Activated naive CD4-positive, alpha-beta T cell treated with anti-CD3 and anti-CD28 coated beads for 36 hours (primary cell): ENCODE results near the gene TUBA4B. TPM values are rescaled to one million over a fixed set of nuclear protein-coding genes. Genes with fewer than 3 reads are reported as not detected.

Experiments
- CTCF ChIA-PET: fragments of 350-600 bp; sonication (Branson Sonifier 250); formaldehyde crosslinking; loops from one replicate; lab custom pipeline; 2021; ENCODE audit warnings: antibody characterized with exemption; lab: Charles Lee
- DNase-seq: peaks from one replicate; pipeline ENCODE4 v3.0.0-alpha.2; 2020
- H3K27ac Mint-ChIP-seq: one replicate; pipeline ENCODE4 v1.8.0; 2021; ENCODE audit warnings: mild to moderate bottlenecking, mixed read lengths
- H3K27me3 Mint-ChIP-seq: one replicate; pipeline ENCODE4 v1.8.0; 2021; ENCODE audit warnings: low read depth, mixed read lengths
- H3K36me3 Mint-ChIP-seq: one replicate; pipeline ENCODE4 v1.8.0; 2021; ENCODE audit warnings: low read depth, mixed read lengths
- H3K4me1 Mint-ChIP-seq: one replicate; pipeline ENCODE4 v1.8.0; 2021; ENCODE audit warnings: low read depth, mixed read lengths
- H3K4me3 Mint-ChIP-seq: one replicate; pipeline ENCODE4 v1.8.0; 2021; ENCODE audit warnings: mild to moderate bottlenecking, moderate library complexity, mixed read lengths
- H3K9me3 Mint-ChIP-seq: one replicate; pipeline ENCODE4 v1.8.0; 2021; ENCODE audit warnings: mixed read lengths
- intact Hi-C: fragments of 100-400 bp; cut with micrococcal nuclease; formaldehyde crosslinking; loops from one replicate; pipeline ENCODE4 v1.15.1; 2023
- total RNA-seq, 2 experiments: library from RNA; stranded (reverse); gene quantifications; one replicate each; pipeline ENCODE4 v1.2.3, GENCODE V29; 2021

Gene TUBA4B
- total RNA-seq, 2 experiments from 2014 or later = not detected

GRCh38 chr2:219210886-219211362 lies 42.1 kb upstream of the TUBA4B start:
- peaks cover 18% of the 10 kb centered on the region for H3K36me3 Mint-ChIP-seq
- H3K27me3 Mint-ChIP-seq = no peaks in the 10 kb centered on the region
- CTCF ChIA-PET = interaction anchor here (1.0 to 3.1 kb wide), 6 partner anchors 16 to 52 kb away, joined by 4 to 16 read pairs (median 8); partner anchors contain the start of genes ANKZF1, ATG9A, CNPPD1 and SLC23A3
- H3K4me3 Mint-ChIP-seq = no peak overlapping the region
- intact Hi-C loops = loop anchor here (1.0 kb wide), 2 partner anchors 40 to 51 kb away; partner anchors contain the start of gene NHEJ1
- DNase-seq = no peak
- H3K4me1 Mint-ChIP-seq = peaks cover 33% of the 10 kb centered on the region
- H3K9me3 Mint-ChIP-seq = no peaks in the 10 kb centered on the region
- H3K27ac Mint-ChIP-seq = peak overlapping the region; percentile 67

GRCh38 chr2:219213026-219213415 lies 40.0 kb upstream of the TUBA4B start:
- peaks cover 39% of the 10 kb centered on the region for H3K4me1 Mint-ChIP-seq
- intact Hi-C loops = no loop called here
- H3K27me3 Mint-ChIP-seq = no peaks in the 10 kb centered on the region
- no peak for DNase-seq
- no peak overlapping the region for H3K27ac Mint-ChIP-seq
- H3K36me3 Mint-ChIP-seq = peaks cover 19% of the 10 kb centered on the region
- no peak overlapping the region for H3K4me3 Mint-ChIP-seq
- CTCF ChIA-PET = interaction anchor here (1.0 to 3.1 kb wide), 3 partner anchors 42 to 82 kb away, joined by 4 to 16 read pairs (median 8); partner anchors contain the start of gene SLC23A3
- H3K9me3 Mint-ChIP-seq = no peaks in the 10 kb centered on the region

GRCh38 chr2:219213486-219214071 lies 39.5 kb upstream of the TUBA4B start:
- peaks cover 14% of the 10 kb centered on the region for H3K36me3 Mint-ChIP-seq
- H3K27me3 Mint-ChIP-seq = no peaks in the 10 kb centered on the region
- intact Hi-C loops = no loop called here
- H3K27ac Mint-ChIP-seq = no peak overlapping the region
- no peak for DNase-seq
- H3K9me3 Mint-ChIP-seq = no peaks in the 10 kb centered on the region
- H3K4me3 Mint-ChIP-seq = no peak overlapping the region
- CTCF ChIA-PET = interaction anchor here (1.0 to 3.1 kb wide), 3 partner anchors 43 to 81 kb away, joined by 4 to 16 read pairs (median 8); partner anchors contain the start of gene SLC23A3
- peaks cover 36% of the 10 kb centered on the region for H3K4me1 Mint-ChIP-seq

DNA sequence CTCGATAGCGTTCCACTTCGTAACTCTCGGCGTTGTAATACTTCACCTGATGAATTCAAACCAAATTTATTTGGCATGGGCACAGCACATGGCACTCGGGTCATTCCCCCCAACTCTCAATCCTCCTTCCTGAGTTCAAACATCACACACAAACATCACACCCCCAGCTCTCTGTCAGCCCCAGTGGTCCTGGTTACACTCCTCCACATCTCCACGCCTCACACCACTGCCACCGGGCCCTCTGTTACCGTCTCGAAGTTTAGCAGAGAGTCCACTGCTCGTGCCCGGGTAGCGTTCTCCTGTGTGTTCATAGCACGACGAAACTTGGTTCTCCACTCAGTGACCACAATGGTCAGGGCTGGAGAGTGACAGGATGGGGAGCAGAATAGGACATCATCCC lies 38.9 kb upstream of the TUBA4B start:
- no peaks in the 10 kb centered on the region for H3K9me3 Mint-ChIP-seq
- DNase-seq = no peak
- peaks cover 33% of the 10 kb centered on the region for H3K4me1 Mint-ChIP-seq
- H3K4me3 Mint-ChIP-seq = no peak overlapping the region
- no peak overlapping the region for H3K27ac Mint-ChIP-seq
- CTCF ChIA-PET = interaction anchor here (1.6 kb wide), 1 partner anchor 81 kb away, joined by 8 read pairs; no protein-coding TSS in a partner anchor
- H3K27me3 Mint-ChIP-seq = no peaks in the 10 kb centered on the region
- intact Hi-C loops = no loop called here
- peaks cover 12% of the 10 kb centered on the region for H3K36me3 Mint-ChIP-seq

GRCh38 chr2:219214786-219215185 lies 38.3 kb upstream of the TUBA4B start:
- H3K9me3 Mint-ChIP-seq = no peaks in the 10 kb centered on the region
- H3K27ac Mint-ChIP-seq = no peak overlapping the region
- H3K27me3 Mint-ChIP-seq = no peaks in the 10 kb centered on the region
- CTCF ChIA-PET = interaction anchor here (1.0 kb wide), 1 partner anchor 43 kb away, joined by 3 read pairs; no protein-coding TSS in a partner anchor
- H3K36me3 Mint-ChIP-seq = peaks cover 16% of the 10 kb centered on the region
- DNase-seq = no peak
- H3K4me3 Mint-ChIP-seq = no peak overlapping the region
- H3K4me1 Mint-ChIP-seq = peaks cover 33% of the 10 kb centered on the region
- intact Hi-C loops = no loop called here

- peaks cover 16% of the 10 kb centered on the region for H3K36me3 Mint-ChIP-seq
- CTCF ChIA-PET = interaction anchor here (0.5 to 1.7 kb wide), 6 partner anchors 45 to 79 kb away, joined by 3 to 5 read pairs (median 4); no protein-coding TSS in a partner anchor
- intact Hi-C loops = no loop called here
- no peak overlapping the region for H3K4me3 Mint-ChIP-seq
- no peak for DNase-seq
- H3K9me3 Mint-ChIP-seq = no peaks in the 10 kb centered on the region
- peaks cover 28% of the 10 kb centered on the region for H3K4me1 Mint-ChIP-seq
- H3K27ac Mint-ChIP-seq = peak overlapping the region; percentile 30
- no peaks in the 10 kb centered on the region for H3K27me3 Mint-ChIP-seq
Measured at GRCh38 chr2:219215871-219216534, 37.0 kb upstream of the TUBA4B start.

DNA sequence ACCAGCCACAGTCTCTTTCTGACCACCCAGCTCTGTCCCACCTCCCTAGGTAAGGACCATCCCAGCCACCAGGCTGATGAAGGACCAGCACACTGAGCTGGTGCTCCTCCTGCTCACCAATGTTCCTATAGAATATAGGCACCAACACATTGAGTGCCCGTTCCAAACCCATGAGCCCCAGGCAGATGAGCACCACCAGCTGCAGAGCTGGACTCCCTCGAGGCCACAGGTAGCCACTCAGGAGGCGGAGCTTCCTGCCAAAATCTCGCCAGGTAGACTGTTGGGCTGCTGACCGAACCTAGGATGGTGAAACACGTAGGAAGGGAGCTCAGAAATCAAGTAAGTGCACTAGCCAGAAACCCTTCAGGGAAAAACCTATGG lies 36.5 kb upstream of the TUBA4B start:
- H3K36me3 Mint-ChIP-seq = peaks cover 18% of the 10 kb centered on the region
- DNase-seq = no peak
- no peaks in the 10 kb centered on the region for H3K9me3 Mint-ChIP-seq
- peaks cover 25% of the 10 kb centered on the region for H3K4me1 Mint-ChIP-seq
- no peak overlapping the region for H3K27ac Mint-ChIP-seq
- H3K4me3 Mint-ChIP-seq = no peak overlapping the region
- H3K27me3 Mint-ChIP-seq = no peaks in the 10 kb centered on the region
- intact Hi-C loops = no loop called here
- CTCF ChIA-PET = interaction anchor here (0.6 to 1.7 kb wide), 7 partner anchors 12 to 990 kb away, joined by 3 to 5 read pairs (median 3); no protein-coding TSS in a partner anchor

- intact Hi-C loops = loop anchor here (1.0 to 2.0 kb wide), 3 partner anchors 11 to 169 kb away; partner anchors contain the start of genes ANKZF1, ATG9A and DNPEP
- no peaks in the 10 kb centered on the region for H3K27me3 Mint-ChIP-seq
- H3K9me3 Mint-ChIP-seq = no peaks in the 10 kb centered on the region
- peak; percentile 22 for DNase-seq
- H3K27ac Mint-ChIP-seq = peak overlapping the region; percentile 56
- peak overlapping the region; percentile 78 for H3K4me3 Mint-ChIP-seq
- peaks cover 25% of the 10 kb centered on the region for H3K4me1 Mint-ChIP-seq
- CTCF ChIA-PET = interaction anchor here (0.9 to 1.4 kb wide), 5 partner anchors 29 to 75 kb away, joined by 3 to 5 read pairs (median 4); no protein-coding TSS in a partner anchor
- peaks cover 19% of the 10 kb centered on the region for H3K36me3 Mint-ChIP-seq
Measured at GRCh38 chr2:219218217-219218731, 34.8 kb upstream of the TUBA4B start.

- DNase-seq = peak; percentile 89
- Mint-ChIP-seq H3K4me3 (peak within 1 kb of the TSS; percentile 78), H3K27me3 (no peaks in the 10 kb centered on the region), H3K9me3 (no peaks in the 10 kb centered on the region), H3K36me3 (peaks cover 24% of the 10 kb centered on the region), H3K27ac (peak within 1 kb of the TSS; percentile 56), H3K4me1 (peaks cover 25% of the 10 kb centered on the region)
- intact Hi-C loops = loop anchor here (1.0 to 2.0 kb wide), 8 partner anchors 10 to 168 kb away; partner anchors contain the start of genes ANKZF1, ATG9A, DNAJB2 and DNPEP
- CTCF ChIA-PET = interaction anchor here (0.9 to 1.4 kb wide), 4 partner anchors 10 to 74 kb away, joined by 3 to 4 read pairs (median 4); partner anchors contain the start of gene ATG9A
Measured at GRCh38 chr2:219218732-219219701, 34.0 kb upstream of the TUBA4B start, which contains the start of gene ABCB6. TSS of gene ABCB6 (minus strand) at chr2:219218958. CDS start at chr2:219218673, 285 bp downstream.

GRCh38 chr2:219219784-219220532 lies 33.1 kb upstream of the TUBA4B start:
- no peak overlapping the region for H3K27ac Mint-ChIP-seq

More at GRCh38 chr2:219219784-219220532, 33.1 kb upstream of the TUBA4B start:
- H3K9me3 Mint-ChIP-seq = no peaks in the 10 kb centered on the region
- CTCF ChIA-PET = no interaction called here
- no peak for DNase-seq
- H3K4me3 Mint-ChIP-seq = no peak overlapping the region
- H3K36me3 Mint-ChIP-seq = peaks cover 27% of the 10 kb centered on the region
- peaks cover 25% of the 10 kb centered on the region for H3K4me1 Mint-ChIP-seq
- intact Hi-C loops = loop anchor here (1.0 to 10.0 kb wide), 7 partner anchors 13 to 505 kb away; partner anchors contain the start of genes DNAJB2, DNPEP, GLB1L and STK16
- H3K27me3 Mint-ChIP-seq = no peaks in the 10 kb centered on the region
